Measurements from ENCODE around the gene DLX4.
A peak's percentile ranks its signal among the peaks of the same experiment; 100 is the strongest.

The DLX4 gene

DNA sequence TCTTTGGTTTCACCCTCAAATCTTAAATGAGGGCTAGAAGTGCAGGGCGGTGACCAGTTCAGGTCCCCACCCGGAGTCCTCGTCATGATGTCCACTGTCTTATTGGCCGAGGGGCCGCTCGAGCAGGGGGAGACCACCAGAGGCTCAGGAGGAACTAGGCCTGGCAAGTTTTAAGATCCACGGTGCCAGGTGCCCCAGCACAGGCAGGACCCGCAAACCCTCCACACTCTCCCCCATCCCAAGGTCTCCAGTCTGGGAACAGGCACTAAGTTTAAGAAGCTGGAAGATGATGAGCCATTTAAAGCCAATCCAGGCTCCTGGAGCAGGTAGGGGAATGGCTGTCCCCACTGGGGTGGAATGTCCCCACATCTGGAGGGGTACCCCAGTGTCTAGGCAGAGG lies 21.9 kb downstream of the DLX4 start:
- DNase-seq: no peak

DNA sequence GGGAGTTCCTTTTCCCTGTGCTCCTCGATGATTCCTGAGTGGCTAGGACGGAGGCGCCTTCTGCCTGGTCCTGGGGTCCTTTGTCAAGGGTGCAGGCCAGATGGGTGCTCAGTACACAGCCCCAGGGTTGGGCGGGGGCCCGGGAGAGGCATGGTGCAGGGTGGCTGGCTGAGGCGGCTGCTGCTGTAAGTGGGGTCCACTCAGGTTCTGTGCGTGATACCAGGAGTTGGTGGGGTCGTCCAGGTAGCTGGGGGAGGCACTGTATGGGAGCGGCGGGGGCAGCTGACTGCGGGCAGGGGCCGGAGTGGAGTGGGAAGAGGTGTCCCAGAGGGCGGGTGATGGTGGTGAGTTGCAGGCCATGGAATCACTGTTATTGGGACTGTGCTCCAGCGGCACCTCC lies 22.4 kb downstream of the DLX4 start:
- no peak for DNase-seq

- no peak for DNase-seq
Observed at GRCh38 chr17:49992191-49992932, 23.4 kb downstream of the DLX4 start.

- no peak for DNase-seq
Observed at GRCh38 chr17:49992933-49993422, 24.0 kb downstream of the DLX4 start.

DNA sequence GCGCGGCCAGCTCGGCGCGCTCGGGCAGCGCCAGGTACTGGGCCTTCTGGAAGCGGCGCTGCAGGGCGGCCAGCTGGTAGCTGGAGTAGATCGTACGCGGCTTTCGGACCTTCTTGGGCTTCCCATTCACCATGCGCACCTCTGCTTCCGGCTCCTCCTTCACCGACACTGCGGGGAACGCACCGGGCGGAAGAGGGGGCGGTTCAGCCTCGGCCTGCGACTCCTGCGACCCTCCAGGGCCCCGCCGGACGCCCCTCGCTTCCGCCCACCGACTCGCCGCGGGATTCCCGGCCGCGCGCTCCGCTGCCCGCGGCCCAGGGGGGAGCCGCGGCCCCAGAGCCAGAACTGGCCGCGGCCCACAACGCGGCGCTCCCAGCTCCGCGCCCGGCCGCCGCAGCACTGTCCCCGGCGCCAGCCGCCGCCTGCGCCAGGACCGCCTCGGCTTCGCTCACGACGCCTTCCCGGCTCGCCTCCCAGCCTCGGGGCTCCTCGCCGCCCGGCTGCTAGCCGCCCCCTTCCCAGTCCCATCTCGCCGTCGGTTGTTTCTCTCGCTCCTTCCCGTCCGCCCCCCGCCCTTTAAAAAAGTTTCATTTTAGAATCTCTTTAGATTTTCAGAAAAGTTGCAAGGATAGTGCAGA lies 24.6 kb downstream of the DLX4 start:
- peak; percentile 44 for DNase-seq

- DNase-seq: peak; percentile 32
Observed at GRCh38 chr17:49994085-49995054, 25.4 kb downstream of the DLX4 start.

DNA sequence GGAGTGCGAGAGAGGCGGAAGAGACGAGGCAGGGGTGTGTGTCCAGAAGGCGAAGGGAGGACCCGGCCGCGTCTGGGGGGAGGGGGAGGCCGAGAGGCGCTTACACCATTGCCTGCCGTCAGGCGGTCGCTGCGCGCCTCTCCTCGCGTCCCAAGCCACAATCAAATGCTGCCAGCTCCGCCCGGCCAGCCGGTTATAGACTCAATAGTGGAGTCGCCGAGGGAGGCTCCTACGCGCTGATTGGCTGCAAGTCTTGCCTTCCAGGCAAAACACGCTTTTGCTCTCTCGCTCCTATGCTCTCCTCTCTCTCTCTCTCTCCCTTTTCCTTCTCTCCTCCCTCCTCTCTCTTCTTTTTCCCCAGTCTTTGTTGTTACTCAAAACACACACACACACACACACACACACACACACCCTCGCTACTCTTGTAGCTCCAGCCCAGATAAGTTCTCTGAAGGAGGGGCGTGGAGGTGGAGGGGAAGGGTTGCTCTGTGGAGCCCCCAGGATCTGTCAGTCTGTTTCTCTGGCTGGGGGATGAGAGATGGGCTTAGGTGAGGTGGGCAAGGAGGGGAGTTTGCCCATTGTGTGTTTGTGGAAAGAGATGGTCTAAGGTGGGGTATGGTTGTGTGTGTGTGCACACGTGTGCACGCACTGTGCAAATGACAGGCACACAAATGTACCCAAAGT lies 26.2 kb downstream of the DLX4 start, which contains the start of gene DLX3:
TSS of gene DLX3 (minus strand) at position 170 of the 684 bp plus-strand sequence. CDS start 226 bp downstream, outside the sequence.
- peak; percentile 59 for DNase-seq

DNA sequence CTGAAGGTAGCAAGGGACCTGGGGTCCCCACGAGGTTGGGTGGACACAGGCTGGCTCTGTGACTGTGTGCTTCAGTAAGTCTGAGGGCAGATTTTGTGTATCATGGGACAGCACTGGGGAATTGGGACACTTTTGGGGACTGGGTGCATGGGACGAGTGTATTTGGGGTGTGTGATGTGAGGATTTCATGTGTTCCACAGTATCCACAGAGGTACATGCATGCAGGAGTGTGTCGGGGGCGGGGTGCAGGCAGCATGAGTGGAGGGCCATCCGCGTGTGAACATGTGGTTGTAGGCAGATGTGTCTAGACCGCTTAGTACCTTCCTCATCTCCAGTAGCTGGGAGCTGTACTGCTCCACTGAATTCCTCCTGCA lies 27.1 kb downstream of the DLX4 start:
- DNase-seq: no peak

GRCh38 chr17:49996495-49997300 lies 27.7 kb downstream of the DLX4 start:
- DNase-seq: peak; percentile 76

GRCh38 chr17:49997301-49997650 lies 28.3 kb downstream of the DLX4 start:
- no peak for DNase-seq

GRCh38 chr17:49997773-49998703 lies 29.0 kb downstream of the DLX4 start:
- peak; percentile 89 for DNase-seq

- no peak for DNase-seq
Observed at GRCh38 chr17:49998836-49999511, 30.0 kb downstream of the DLX4 start.

- DNase-seq: no peak
Observed at GRCh38 chr17:50003911-50004310, 34.9 kb downstream of the DLX4 start.

- no peak for DNase-seq
Observed at GRCh38 chr17:50009282-50009681, 40.3 kb downstream of the DLX4 start.

GRCh38 chr17:50013079-50013478 lies 44.1 kb downstream of the DLX4 start:
- no peak for DNase-seq

GRCh38 chr17:50014471-50015088 lies 45.6 kb downstream of the DLX4 start:
- DNase-seq: no peak

DNA sequence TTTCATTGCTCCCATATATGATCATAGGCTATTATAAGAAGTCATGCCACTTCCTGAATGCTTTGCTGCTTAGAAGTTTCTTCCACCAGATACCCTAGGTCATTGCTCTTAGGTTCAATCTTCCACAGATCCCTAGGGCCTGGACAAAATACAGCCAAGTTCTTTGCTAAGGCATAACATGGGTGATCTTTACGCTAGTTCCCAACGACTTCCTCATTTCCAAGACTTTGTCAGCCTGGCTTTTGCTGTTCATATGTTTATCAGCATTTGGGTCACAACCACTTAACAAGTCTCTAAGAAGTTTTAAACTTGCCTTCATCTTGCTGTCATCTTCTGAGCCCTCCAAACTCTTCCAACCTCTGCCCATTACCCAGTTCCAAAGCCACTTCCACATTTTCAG lies 46.2 kb downstream of the DLX4 start:
- no peak for DNase-seq

DNA sequence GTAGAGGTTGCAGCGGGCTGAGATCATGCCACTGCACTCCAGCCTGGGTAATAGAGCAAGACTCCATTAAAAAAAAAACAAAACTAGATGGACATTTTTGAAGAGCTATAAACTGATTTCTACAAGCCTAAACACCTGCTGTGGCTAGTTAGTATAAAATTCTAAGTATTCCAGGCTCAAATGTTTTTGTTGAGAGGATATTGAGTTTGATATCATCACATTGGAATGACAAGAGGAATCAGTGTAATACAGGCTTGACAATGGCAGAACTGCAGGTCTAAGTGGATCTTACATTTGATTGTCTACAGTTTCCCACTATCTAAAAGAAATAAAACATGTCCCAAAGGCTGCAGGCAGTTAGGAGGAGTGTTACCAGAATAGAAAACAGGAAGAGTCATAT lies 49.9 kb downstream of the DLX4 start:
- no peak for DNase-seq

DNA sequence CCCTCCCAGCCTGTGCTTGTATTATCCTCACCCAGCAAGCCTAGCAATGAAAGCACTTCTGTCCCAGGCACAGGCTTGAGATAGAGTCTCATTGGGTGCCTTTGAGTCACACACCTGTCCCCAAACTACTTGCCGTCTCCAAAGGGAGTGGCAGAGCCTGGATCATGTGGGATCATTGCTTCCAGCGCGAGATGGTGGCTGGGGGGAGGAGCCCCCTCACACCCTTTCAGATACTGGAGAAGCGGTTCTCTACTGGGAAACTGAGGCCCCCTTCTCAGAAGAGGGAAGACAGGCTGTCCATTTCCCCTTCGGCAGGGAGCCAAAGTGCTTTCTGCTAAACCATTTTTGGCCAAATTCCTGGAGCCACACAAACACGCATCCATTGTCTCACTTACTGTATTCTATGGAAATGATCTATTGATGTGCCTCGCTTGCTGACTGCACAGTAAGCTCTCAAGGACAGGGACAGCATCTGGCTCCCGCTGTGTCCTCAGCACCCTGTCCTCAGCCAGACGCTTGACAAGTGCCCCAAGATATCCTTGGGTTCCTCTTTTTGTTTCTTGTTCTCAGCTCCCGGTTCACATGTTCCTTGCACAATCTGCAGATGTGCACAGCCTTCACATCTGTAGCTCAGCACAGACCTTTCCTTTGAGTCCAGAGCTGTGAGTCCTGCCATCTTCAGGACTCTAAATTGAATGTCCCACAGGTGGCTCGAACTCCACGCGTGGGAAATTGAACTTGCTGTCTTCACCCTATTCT lies 52.0 kb downstream of the DLX4 start:
- DNase-seq: no peak

Data from activated CD4-positive, alpha-beta T cell treated with anti-CD3 and anti-CD28 coated beads for 48 hours (primary cell).